Caco-2 (cell line): ENCODE data around the gene PCTP. TPM values are rescaled to one million over a fixed set of nuclear protein-coding genes. Genes with fewer than 3 reads are reported as not detected.

Experiments
- BruUV-seq: library from RNA; stranded (reverse); fragments of 400-500 nt; replicated peaks from 2 replicates; lab custom pipeline; 2021; lab: Mats Ljungman, UMichigan
- CTCF ChIA-PET: fragments of 300-600 bp; sonication (Branson Sonifier 250); formaldehyde crosslinking; loops from one replicate; lab custom pipeline; 2022; ENCODE audit warnings: antibody characterized with exemption; lab: Charles Lee
- POLR2A ChIA-PET: fragments of 300-600 bp; sonication (Branson Sonifier 250); formaldehyde crosslinking; loops from one replicate; lab custom pipeline; 2022; ENCODE audit warnings: antibody characterized with exemption; lab: Charles Lee
- DNase-seq, 2 experiments: peaks; one replicate each; pipeline versions ENCODE4 v3.0.0 to v3.0.0-alpha.2; 2020 to 2022
- H3K27me3 ChIP-seq: replicated peaks from 2 replicates; pipeline ENCODE4 v1.6.0; 2011; ENCODE audit warnings: low read length; ENCODE audit not compliant: control insufficient read depth, insufficient read depth
- H3K36me3 ChIP-seq: 2 replicates; pipeline ENCODE4 v1.5.1; 2011; ENCODE audit warnings: low read length; ENCODE audit not compliant: control insufficient read depth, insufficient read depth
- H3K4me1 ChIP-seq: fragments of 250-450 bp; sonication (Bioruptor Pico); 2 replicates; pipeline ENCODE4 v1.5.1; 2020; ENCODE audit warnings: mild to moderate bottlenecking
- H3K4me3 ChIP-seq: 2 replicates; pipeline ENCODE4 v1.5.1; 2011; ENCODE audit warnings: low read depth, mild to moderate bottlenecking, control low read depth, low read length
- H3K9me3 ChIP-seq: fragments of 250-450 bp; sonication (Bioruptor Pico); 2 replicates; pipeline ENCODE4 v1.5.1; 2020; ENCODE audit warnings: mild to moderate bottlenecking, moderate library complexity
- H3K27ac Mint-ChIP-seq: one replicate; pipeline ENCODE4 v1.8.0; 2022; ENCODE audit warnings: mixed read lengths; ENCODE audit not compliant: unreplicated experiment
- H3K27me3 Mint-ChIP-seq: one replicate; pipeline ENCODE4 v1.8.0; 2022; ENCODE audit warnings: mixed read lengths; ENCODE audit not compliant: insufficient read depth, unreplicated experiment
- H3K36me3 Mint-ChIP-seq: one replicate; pipeline ENCODE4 v1.8.0; 2022; ENCODE audit warnings: mild to moderate bottlenecking, mixed read lengths; ENCODE audit not compliant: insufficient read depth, unreplicated experiment
- H3K4me1 Mint-ChIP-seq: one replicate; pipeline ENCODE4 v1.8.0; 2022; ENCODE audit warnings: low read depth, mixed read lengths; ENCODE audit not compliant: unreplicated experiment
- H3K4me3 Mint-ChIP-seq: one replicate; pipeline ENCODE4 v1.8.0; 2022; ENCODE audit warnings: mild to moderate bottlenecking, moderate library complexity, mixed read lengths; ENCODE audit not compliant: unreplicated experiment
- H3K9me3 Mint-ChIP-seq: one replicate; pipeline ENCODE4 v1.8.0; 2022; ENCODE audit warnings: mixed read lengths; ENCODE audit not compliant: unreplicated experiment
- intact Hi-C: fragments of 100-400 bp; cut with micrococcal nuclease; formaldehyde crosslinking; loops from one replicate; pipeline ENCODE4 v1.10.0; 2022; ENCODE audit not compliant: unreplicated experiment
- total RNA-seq: library from RNA; stranded (reverse); gene quantifications from 2 replicates; pipeline ENCODE4 v1.2.3, GENCODE V29; 2022
- TF ChIP-seq, protein P1 (sequence below), 2 experiments: fragments of 200-600 bp in 1 of 2; IDR thresholded peaks; 1 replicate in 1 of 2; 2 replicates in 1 of 2; pipeline versions ENCODE4 v1.5.1 to v1.8.0; 2011 to 2022; ENCODE audit warnings: antibody characterized with exemption in 1 of 2, control low read depth in 1 of 2, inconsistent platforms in 1 of 2, low read depth in 1 of 2, low read length in 1 of 2, mild to moderate bottlenecking in 1 of 2, moderate library complexity in 1 of 2; ENCODE audit not compliant: insufficient read depth in 1 of 2, severe bottlenecking in 1 of 2, unreplicated experiment in 1 of 2

Gene PCTP
- total RNA-seq, 1 experiment from 2014 or later: 16.7 TPM

GRCh38 chr17:55730808-55731207, 20.0 kb upstream of the PCTP start:
- TF ChIP-seq, protein P1, sequence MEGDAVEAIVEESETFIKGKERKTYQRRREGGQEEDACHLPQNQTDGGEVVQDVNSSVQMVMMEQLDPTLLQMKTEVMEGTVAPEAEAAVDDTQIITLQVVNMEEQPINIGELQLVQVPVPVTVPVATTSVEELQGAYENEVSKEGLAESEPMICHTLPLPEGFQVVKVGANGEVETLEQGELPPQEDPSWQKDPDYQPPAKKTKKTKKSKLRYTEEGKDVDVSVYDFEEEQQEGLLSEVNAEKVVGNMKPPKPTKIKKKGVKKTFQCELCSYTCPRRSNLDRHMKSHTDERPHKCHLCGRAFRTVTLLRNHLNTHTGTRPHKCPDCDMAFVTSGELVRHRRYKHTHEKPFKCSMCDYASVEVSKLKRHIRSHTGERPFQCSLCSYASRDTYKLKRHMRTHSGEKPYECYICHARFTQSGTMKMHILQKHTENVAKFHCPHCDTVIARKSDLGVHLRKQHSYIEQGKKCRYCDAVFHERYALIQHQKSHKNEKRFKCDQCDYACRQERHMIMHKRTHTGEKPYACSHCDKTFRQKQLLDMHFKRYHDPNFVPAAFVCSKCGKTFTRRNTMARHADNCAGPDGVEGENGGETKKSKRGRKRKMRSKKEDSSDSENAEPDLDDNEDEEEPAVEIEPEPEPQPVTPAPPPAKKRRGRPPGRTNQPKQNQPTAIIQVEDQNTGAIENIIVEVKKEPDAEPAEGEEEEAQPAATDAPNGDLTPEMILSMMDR (IDR thresholded peaks at IDR 0.05; ENCODE audit: insufficient read depth in 1 of 2, low read depth in 1 of 2, low read length in 1 of 2, severe bottlenecking in 1 of 2, unreplicated experiment in 1 of 2): no peak
- no peak overlapping the region for H3K4me3 ChIP-seq
- no peaks in the 10 kb centered on the region for H3K36me3 Mint-ChIP-seq
- no peaks in the 10 kb centered on the region for H3K4me1 ChIP-seq
- no peaks in the 10 kb centered on the region for H3K27me3 ChIP-seq
- H3K9me3 Mint-ChIP-seq: no peaks in the 10 kb centered on the region
- no peak overlapping the region for H3K4me3 Mint-ChIP-seq
- no peak for DNase-seq
- intact Hi-C loops: no loop called here
- ChIA-PET POLR2A (no interaction called here), CTCF (no interaction called here)
- H3K4me1 Mint-ChIP-seq: no peaks in the 10 kb centered on the region
- no peak overlapping the region for H3K27ac Mint-ChIP-seq
- H3K9me3 ChIP-seq: no peaks in the 10 kb centered on the region
- peaks cover 17% of the 10 kb centered on the region for H3K27me3 Mint-ChIP-seq
- no TSS peak for BruUV-seq
- no peaks in the 10 kb centered on the region for H3K36me3 ChIP-seq

DNA sequence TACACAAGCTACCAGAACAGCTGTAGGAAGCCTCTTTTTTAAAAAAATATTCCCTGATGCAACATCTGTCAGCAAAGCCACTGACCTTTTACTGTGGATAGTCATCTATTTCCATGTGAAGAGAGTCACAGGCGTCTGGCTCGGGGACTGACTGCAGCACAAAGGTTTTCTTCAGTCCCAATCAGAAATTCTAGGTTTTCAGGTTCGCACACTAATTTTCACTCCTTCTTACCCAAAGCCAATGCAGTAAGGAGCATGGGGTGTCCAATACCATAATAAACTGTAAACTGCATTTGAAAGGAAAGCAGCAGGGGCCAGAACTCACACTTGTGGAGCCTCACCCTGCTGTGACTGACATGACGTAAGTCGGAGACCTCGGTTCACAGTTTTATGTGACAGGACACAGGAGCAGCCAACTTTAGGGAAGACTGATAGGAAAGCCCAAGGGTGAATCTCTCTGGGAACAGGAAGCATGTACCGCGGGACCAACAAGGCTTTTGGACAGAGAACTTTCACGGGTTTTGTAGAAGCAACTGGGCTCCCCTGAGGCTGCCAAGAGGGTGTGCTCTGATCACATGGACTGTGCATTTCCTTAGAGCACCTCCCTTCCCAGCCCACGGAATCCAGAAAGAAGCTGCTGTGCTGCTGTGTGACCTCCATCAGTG, 19.1 kb upstream of the PCTP start:
- Mint-ChIP-seq H3K27ac (no peak overlapping the region), H3K36me3 (no peaks in the 10 kb centered on the region), H3K27me3 (peaks cover 14% of the 10 kb centered on the region), H3K9me3 (no peaks in the 10 kb centered on the region), H3K4me3 (no peak overlapping the region), H3K4me1 (no peaks in the 10 kb centered on the region)
- Histone ChIP-seq H3K27me3 (no peaks in the 10 kb centered on the region), H3K9me3 (no peaks in the 10 kb centered on the region), H3K4me1 (no peaks in the 10 kb centered on the region), H3K36me3 (no peaks in the 10 kb centered on the region), H3K4me3 (no peak overlapping the region)
- ChIA-PET CTCF (no interaction called here), POLR2A (no interaction called here)
- DNase-seq: no peak
- TF ChIP-seq, protein P1 (IDR thresholded peaks at IDR 0.05; ENCODE audit: insufficient read depth in 1 of 2, low read depth in 1 of 2, low read length in 1 of 2, severe bottlenecking in 1 of 2, unreplicated experiment in 1 of 2): no peak
- intact Hi-C loops: no loop called here
- no TSS peak for BruUV-seq

GRCh38 chr17:55734128-55734781, 16.6 kb upstream of the PCTP start:
- DNase-seq: no peak
- Mint-ChIP-seq H3K27ac (no peak overlapping the region), H3K4me1 (no peaks in the 10 kb centered on the region), H3K27me3 (peaks cover 5% of the 10 kb centered on the region), H3K9me3 (no peaks in the 10 kb centered on the region), H3K4me3 (no peak overlapping the region), H3K36me3 (no peaks in the 10 kb centered on the region)
- Histone ChIP-seq H3K27me3 (no peaks in the 10 kb centered on the region), H3K9me3 (no peaks in the 10 kb centered on the region), H3K36me3 (no peaks in the 10 kb centered on the region), H3K4me1 (no peaks in the 10 kb centered on the region), H3K4me3 (no peak overlapping the region)
- ChIA-PET CTCF (interaction anchor here (0.7 to 1.0 kb wide), 3 partner anchors 16 to 97 kb away, joined by 3 read pairs; no protein-coding TSS in a partner anchor), POLR2A (no interaction called here)
- TF ChIP-seq, protein P1 (IDR thresholded peaks at IDR 0.05; ENCODE audit: insufficient read depth in 1 of 2, low read depth in 1 of 2, low read length in 1 of 2, severe bottlenecking in 1 of 2, unreplicated experiment in 1 of 2): no peak
- intact Hi-C loops: no loop called here
- BruUV-seq: no TSS peak
